ENCODE measurements around the gene DPF3.

DNA sequence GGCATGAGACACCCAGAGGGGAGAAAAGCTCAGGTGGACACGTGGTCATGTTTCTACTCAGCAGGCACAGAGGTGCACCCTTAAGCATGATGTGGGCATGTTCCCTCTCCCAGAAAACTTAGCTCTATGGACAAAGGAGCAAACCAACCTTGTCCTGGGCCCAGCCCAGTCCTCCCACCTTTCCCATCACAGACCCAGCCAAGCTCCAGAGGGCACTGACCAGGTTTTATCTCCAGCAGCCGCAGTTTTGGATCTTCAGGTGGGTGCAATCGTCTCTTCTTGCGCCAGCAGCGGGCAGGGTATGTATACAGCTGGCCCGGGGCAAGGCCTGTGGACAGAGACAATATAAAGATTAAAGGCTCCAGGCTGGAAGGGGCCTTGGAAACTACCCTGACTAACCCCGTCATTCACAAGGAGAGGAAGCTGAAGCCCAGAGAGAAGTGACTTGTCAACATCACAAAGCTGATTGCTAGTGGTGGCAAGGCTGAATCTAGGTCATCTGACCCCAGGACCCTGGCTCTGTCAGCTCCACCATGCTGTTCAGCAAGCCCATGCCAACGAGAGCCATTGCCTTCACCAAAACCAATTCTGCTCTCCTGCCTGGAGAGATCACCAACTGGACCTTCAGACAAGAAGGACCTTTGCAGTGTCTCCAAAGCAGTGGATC, 140.7 kb downstream of the DPF3 start:
- TF ChIP-seq, protein P1, sequence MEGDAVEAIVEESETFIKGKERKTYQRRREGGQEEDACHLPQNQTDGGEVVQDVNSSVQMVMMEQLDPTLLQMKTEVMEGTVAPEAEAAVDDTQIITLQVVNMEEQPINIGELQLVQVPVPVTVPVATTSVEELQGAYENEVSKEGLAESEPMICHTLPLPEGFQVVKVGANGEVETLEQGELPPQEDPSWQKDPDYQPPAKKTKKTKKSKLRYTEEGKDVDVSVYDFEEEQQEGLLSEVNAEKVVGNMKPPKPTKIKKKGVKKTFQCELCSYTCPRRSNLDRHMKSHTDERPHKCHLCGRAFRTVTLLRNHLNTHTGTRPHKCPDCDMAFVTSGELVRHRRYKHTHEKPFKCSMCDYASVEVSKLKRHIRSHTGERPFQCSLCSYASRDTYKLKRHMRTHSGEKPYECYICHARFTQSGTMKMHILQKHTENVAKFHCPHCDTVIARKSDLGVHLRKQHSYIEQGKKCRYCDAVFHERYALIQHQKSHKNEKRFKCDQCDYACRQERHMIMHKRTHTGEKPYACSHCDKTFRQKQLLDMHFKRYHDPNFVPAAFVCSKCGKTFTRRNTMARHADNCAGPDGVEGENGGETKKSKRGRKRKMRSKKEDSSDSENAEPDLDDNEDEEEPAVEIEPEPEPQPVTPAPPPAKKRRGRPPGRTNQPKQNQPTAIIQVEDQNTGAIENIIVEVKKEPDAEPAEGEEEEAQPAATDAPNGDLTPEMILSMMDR (IDR thresholded peaks at IDR 0.05; ENCODE audit: low read depth, low read length, poor library complexity, severe bottlenecking), result no peak
- no peak for TF ChIP-seq EZH2phosphoT487 (IDR thresholded peaks at IDR 0.05; ENCODE audit: borderline replicate concordance, low read length)
